GM21381 (cell line): ENCODE measurements around the gene CD300A.

ENCODE experiments used
- ATAC-seq: cut with Tn5 transposase; IDR thresholded peaks from one replicate; pipeline ENCODE4 v1.9.1; 2021; ENCODE audit warnings: mild to moderate bottlenecking, moderate library complexity; ENCODE audit not compliant: unreplicated experiment

Gene CD300A

DNA sequence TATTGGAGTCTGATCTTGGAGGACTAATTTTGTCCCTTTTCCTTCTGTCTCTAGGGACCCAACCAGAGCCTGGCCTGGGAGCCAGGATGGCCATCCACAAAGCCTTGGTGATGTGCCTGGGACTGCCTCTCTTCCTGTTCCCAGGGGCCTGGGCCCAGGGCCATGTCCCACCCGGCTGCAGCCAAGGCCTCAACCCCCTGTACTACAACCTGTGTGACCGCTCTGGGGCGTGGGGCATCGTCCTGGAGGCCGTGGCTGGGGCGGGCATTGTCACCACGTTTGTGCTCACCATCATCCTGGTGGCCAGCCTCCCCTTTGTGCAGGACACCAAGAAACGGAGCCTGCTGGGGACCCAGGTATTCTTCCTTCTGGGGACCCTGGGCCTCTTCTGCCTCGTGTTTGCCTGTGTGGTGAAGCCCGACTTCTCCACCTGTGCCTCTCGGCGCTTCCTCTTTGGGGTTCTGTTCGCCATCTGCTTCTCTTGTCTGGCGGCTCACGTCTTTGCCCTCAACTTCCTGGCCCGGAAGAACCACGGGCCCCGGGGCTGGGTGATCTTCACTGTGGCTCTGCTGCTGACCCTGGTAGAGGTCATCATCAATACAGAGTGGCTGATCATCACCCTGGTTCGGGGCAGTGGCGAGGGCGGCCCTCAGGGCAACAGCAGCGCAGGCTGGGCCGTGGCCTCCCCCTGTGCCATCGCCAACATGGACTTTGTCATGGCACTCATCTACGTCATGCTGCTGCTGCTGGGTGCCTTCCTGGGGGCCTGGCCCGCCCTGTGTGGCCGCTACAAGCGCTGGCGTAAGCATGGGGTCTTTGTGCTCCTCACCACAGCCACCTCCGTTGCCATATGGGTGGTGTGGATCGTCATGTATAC lies 26.5 kb upstream of the CD300A start:
- no peak for ATAC-seq

DNA sequence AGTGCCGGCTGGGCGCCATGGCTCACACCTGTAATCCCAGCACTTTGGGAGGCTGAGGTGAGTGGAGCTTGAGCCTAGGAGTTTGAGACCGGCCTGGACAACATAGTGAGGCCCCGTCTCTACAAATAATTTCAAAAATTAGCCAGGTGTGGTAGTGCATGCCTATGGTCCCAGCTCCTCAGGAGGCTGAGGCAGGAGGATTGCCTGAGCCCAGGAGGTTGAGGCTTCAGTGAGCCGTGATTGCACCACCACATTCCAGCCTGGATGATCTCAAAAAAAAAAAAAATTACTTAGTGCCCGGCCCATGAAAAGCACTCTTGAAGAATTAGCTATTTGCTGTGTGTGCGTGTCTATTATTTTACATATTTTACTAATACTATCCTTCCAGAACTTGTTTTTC lies 24.9 kb upstream of the CD300A start:
- no peak for ATAC-seq

- ATAC-seq = peak; percentile 9
Observed at GRCh38 chr17:74442291-74442669, 24.2 kb upstream of the CD300A start.

DNA sequence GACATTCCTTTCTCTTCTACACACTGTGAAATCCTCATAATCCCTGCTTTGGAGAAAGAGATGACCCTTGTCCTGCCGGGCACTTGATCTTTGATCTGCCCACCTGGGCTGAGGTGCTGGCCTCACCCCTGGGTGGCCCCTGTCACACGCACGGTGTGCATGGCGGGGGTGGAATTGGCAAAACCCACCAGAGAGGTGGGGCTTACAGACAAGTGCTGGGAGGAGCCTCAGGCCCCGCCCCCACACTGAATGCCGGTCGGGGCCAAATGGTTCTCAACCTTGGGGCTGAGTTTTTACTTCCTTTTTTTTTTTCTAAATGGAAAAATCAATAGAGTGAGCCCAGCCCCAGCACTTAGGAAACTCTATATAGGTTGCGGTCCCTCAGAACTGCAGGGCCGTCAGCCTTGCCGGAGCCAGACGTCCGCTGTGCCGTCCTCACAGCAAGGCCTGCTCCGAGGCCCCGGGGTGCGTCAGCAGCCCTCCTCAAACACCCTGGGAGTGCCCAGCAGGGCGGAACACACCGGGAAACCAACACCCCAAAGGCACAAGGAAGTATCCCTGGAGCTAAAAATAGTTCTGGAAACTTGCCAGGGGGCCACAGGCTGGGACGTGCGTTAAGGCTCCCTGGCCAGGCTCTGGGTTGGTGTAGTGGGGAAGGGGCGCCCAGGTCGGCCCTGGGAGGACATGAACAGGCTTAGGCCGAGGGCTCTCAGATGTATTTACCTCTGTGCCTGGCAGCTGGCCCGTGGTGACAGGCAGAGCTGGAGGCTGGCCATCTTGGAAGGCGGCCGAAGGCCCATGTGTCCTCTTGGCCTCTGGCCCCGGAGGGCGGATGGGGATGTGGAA lies 23.5 kb upstream of the CD300A start:
- ATAC-seq = peak; percentile 65

DNA sequence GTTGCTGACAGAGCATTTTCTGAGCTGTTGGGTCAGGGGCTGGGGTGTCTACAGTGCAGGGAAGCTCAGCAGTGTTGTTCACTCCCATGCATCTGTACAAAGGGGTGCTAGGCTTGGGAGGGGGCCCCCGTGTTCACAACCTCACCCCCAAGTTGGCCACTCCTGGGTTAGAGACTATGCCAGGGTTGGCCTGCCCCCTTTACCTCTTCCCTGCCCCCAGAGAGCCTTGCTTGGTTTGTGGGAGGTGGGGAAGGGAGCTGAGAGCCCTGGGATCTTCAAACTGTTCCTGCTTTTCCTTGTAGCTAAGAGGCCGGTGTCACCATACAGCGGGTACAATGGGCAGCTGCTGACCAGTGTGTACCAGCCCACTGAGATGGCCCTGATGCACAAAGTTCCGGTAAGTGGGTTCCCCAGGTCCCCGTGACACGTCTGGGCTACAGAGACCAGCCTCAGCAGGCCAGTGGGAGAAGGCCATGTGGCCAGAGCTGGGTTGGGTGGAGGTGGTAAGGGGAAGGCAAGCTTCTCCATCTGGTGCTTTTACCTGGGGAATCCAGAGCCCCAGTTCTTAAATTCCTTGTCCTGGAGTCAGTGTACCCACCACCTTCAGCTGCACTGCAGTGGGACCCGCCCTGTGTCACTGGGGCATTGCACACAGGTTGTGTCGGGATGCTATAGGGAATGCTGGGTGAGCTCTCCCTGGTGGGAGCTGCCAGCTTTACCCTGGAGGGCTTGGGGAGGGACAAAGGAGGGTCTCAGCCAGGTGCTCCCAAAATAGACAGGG lies 22.7 kb upstream of the CD300A start:
- no peak for ATAC-seq

- ATAC-seq = no peak
Observed at GRCh38 chr17:74444406-74444805, 22.0 kb upstream of the CD300A start.

GRCh38 chr17:74445158-74445557 lies 21.3 kb upstream of the CD300A start:
- ATAC-seq = no peak

DNA sequence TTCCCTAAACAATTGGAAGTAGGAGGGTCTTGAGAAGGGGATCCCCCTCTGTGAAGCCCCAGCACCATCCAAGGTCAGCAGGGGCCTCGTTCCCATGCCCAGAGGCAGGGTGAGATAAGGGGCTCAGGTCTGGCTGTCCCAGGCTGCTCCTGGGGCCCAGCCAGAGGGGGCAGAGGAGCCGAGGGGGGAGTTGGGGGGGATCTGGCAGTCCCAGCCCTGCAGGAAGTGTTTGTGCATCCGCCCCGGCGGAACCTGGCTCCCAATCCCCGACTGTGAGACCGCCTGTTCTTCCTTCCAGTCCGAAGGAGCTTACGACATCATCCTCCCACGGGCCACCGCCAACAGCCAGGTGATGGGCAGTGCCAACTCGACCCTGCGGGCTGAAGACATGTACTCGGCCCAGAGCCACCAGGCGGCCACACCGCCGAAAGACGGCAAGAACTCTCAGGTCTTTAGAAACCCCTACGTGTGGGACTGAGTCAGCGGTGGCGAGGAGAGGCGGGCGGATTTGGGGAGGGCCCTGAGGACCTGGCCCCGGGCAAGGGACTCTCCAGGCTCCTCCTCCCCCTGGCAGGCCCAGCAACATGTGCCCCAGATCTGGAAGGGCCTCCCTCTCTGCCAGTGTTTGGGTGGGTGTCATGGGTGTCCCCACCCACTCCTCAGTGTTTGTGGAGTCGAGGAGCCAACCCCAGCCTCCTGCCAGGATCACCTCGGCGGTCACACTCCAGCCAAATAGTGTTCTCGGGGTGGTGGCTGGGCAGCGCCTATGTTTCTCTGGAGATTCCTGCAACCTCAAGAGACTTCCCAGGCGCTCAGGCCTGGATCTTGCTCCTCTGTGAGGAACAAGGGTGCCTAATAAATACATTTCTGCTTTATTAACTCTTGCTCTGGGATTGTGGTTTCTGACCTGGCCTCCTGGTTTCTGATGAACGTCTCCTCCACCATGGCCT lies 19.6 kb upstream of the CD300A start:
- no peak for ATAC-seq

DNA sequence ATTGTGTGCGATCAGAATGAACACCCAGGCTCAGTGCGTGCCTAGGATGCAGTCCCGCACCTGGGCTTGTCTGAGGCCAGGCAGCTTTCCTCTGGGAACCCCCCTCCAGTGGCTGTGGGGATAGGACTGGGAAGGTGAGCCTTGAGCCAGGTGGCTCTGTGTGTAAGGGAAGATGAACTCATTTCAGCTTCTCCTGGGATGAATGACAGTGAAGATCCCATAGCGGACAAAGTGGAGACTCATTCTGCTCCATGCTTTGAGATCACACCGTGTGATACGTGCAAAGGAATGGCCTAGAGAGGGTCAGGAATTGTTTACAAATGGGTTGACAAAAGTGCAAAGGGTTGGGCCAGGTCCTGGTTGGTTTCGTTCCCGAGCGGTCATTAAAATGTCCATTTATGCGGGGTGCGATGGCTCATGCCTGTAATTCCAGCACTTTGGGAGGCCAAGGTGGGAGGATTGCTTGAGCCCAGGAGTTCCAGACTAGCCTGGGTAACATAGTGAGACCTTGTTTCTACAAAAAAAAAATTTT lies 18.7 kb upstream of the CD300A start:
- ATAC-seq = no peak

DNA sequence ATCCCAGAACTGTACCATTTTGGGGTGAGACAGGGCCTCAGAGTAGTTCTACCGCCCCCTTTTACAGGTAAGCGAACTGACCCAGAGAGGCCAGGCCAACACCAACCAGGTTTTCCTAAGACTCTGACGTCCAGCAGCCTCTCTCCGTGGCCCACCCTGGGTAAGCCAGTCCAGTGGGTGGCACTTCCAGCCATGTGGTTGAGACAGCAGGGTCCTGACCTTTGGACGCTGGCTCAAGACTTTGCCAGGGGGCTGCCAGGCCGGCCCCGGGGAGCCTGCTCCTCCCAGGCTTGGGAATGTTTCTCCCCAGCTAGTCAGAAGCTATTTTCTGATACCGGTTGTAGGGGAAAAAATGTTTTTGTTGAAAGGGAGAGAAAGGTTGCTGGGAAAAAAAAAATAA lies 17.7 kb upstream of the CD300A start:
- ATAC-seq = no peak

DNA sequence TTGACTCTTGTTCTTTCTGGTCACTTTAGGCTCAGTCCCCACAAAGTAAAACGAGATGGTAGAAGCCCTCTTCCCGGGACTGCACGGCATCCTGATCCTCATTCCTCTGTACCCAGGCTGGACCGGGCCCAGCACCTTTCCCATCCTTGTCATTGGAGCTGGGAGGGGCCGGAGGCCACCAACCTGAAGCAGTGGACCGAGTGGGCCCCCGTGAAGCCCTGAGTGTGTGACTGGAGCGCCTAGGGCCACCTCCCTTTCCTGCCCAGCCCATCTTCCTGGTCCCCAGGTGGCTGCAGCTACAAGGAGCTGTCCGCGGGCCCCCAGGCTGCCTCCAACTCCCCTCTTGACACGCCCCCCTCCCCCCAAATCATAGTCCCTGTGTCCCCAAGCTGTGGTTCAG lies 17.1 kb upstream of the CD300A start:
- no peak for ATAC-seq

DNA sequence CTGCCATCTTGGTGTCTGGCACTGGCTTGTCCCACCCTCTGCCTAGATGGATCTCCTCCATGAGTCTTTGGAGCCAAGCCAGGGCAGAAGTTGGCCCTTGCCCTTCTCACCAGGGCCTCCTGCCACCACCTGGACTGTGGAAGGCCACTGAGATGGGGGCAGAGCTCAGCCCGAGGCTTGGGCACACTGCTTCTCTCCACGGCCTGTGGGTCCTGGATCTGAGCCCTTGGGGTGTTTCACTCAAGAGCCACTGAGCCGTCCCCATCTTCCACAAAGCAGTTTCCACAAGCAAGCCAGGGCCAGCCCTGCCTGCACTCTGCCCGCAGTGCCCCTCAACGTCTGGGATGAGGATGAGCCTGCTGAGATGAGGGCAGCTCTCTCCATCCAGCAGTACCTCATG lies 16.7 kb upstream of the CD300A start:
- no peak for ATAC-seq

DNA sequence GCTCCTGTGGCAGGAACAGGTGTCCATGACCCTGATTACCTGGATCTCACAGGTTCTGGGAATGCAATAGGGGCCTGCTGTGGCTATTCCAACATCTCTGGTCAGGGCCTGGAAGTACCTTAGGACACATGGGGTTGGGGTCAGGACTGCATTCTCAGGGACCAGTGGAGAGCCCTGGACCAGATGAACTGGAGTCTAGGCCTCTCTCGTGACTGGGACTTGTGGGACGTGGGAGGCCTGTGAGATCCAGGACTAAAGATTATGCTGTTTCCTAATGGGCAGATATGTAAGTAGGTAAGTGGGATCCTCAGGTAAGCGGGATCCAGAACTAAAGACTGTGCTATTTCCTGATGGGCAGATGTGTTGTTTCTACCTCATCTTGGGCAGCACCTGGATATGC lies 16.2 kb upstream of the CD300A start:
- ATAC-seq = no peak

DNA sequence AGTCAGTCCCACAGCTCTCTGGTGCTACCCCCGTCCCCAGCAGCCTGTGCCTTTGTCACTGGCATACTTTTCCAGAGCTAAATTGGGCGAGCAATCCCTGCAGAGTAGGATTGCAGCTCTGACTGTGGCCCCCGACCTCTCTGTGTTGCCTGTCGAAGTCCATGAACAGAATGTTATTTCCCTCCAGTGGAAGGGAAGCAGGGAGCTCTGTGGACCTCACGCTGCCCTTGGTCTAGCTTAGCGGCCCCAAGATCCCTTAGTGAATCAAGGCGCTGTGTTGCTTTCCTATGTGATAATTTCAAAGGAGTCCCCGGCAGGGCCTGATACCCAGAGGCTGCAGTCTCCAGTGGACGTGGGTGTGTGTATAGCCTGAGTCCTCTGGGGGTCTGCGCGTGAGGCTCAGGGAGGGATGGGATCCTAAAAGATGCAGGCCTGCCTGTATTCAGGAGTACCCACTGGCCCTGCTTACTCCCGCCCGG lies 15.5 kb upstream of the CD300A start:
- ATAC-seq = no peak

DNA sequence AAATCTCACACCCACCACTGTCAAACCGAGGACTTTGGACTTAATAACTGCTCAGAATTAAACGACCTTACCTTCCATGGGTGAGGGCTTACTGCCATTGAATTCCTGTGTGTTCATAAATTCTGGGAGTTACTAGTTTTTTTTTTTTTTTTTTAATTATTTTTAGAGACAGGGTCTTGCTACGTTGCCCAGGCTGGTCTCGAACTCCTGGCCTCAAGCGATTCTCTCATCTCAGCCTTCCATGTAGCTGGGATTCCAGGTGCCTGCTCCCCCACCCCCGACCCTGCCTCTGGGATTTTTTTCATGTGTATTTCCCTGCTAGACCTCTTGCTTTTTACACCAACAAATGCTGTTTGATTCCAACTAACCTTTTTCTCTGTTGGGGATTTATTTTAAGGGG lies 14.9 kb upstream of the CD300A start:
- no peak for ATAC-seq

DNA sequence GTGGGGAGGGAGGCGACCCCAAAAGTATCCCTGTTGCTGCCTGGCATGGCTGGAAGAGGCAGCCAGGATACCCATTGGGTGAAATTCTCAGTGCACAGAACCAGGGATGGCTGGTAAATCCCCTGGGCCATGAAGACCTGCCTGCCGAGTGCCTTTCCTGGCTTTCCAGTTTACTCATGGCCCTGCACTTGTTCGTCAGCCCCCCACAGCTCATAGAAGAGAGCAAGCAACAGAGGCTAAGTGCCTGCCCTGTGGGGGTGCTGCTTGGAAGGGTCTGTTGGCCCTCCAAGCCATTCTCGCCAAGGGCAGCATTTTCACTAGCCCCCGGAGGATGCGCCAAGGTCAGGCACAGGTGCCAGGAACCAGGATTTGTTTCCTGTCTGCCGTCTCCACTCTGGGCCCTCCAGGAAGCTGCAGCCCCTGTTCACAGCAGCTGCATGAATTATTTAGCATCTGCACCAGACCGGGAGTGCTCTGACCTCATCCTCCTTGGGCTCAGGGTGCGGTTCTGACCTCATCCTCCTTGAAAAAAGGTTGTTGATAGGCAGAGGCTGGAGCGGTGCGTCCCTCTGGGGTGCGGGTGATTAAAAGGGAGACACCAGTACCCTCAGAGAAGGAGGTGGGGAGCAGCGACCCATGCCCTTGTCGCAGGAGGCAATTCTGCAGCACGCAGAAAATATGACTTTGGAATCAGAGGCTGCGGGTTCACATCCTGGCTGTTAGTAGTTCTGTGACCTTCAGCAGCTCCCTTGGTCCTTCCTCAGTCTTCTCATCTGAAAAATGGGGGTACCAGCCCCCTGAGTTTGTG lies 14.2 kb upstream of the CD300A start:
- ATAC-seq = no peak

DNA sequence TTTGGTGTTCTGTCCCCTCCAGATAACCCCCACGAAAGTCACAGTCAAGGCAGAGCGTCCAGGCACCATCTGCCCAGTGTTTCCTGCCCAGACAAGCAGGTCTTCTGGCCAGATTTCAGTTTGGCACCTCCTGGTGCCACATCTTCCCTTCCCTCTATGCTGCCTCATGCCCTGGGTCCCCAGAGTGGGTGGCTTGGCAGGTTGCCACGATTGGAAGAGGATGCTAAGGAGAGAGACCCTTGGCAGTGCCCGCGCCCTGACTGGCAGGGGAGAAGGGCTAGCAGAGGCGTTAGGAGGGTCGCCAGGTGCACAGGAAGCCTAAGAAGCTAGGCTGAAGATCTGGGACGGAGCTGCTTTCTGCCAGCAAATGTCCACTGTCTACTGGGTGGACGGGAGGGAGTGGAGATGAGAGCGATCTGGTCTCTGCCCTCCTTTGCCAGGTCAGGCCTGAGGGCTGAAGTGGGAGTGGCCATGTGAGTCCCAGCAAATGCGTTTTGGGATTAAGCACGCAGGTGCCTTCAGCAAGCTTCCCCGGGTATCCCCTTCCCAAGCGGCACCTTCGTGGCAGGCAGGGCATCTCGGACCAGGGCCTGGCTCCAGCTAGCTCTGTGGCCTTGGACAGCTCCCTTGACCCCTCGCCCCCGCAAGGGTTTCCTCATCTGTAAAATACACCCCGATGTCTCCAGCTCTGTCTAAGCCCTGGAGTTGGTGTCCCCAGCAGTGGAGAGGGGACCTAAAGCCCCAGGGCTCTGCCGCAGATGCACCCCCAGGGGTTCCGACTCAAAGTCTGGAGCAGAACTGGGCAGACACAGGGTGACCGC lies 13.4 kb upstream of the CD300A start:
- ATAC-seq = no peak

DNA sequence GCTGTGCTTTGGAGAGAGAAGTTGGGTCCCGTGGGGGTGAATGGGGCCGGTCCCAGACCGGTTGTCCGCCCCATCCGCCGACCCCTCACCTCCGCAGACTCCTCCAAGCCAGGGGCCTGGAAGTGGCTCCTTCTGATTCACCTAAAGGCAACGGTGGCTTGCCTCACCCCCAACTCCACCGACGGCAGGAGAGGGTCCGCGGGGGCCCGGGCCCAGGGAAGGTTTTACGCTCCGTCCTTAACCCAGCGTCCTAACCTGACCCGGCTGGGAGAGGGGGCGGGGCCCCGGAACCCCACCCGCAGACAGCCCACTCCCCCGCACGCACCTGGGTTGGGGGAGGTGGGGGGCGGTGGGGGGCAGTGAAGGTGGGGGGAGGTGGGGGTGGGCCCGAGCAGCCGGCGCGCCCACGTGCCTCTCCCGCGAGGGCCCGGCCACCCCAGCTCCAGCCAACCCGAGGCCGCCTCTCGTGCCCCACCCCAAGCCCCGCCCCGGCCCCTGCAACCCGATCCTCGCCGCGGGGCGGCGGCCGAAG lies 12.7 kb upstream of the CD300A start:
- no peak for ATAC-seq
